ENCODE measurements around the gene BRD8.
A peak's percentile ranks its signal among the peaks of the same experiment; 100 is the strongest.

Gene BRD8

GRCh38 chr5:138096363-138096762, 82.1 kb downstream of the BRD8 start:
- H3K27me3 ChIP-seq (replicated peaks in 2 of 5; ENCODE audit: control insufficient read depth in 4 of 5, insufficient read depth in 5 of 5, low read length in 4 of 5): no peaks in the 10 kb centered on the region
- POLR2A ChIA-PET: interaction anchor here (1.2 kb wide), 1 partner anchor 18 kb away, joined by 3 read pairs; no protein-coding TSS in a partner anchor
- no CpG with 5 or more reads among the region's 2 CpGs for WGBS (ENCODE audit: insufficient coverage)

GRCh38 chr5:138095100-138095907, 83.1 kb downstream of the BRD8 start:
- Histone ChIP-seq H3K27ac (ENCODE audit: insufficient read depth in 1 of 2, low read depth in 1 of 2, low read length in 2 of 2, poor library complexity in 1 of 2, severe bottlenecking in 2 of 2) (no peak overlapping the region), H3K9me3 (ENCODE audit: control extremely low read depth in 1 of 5, control insufficient read depth in 4 of 5, insufficient read depth in 2 of 5, low read depth in 1 of 5, low read length in 4 of 5) (no peaks in the 10 kb centered on the region), H3K4me3 (ENCODE audit: control insufficient read depth in 1 of 7, extremely low read depth in 1 of 7, insufficient read depth in 4 of 7, low read depth in 2 of 7, low read length in 6 of 7) (no peak overlapping the region), H3K27me3 (replicated peaks in 2 of 5; ENCODE audit: control insufficient read depth in 4 of 5, insufficient read depth in 5 of 5, low read length in 4 of 5) (no peaks in the 10 kb centered on the region), H3K36me3 (ENCODE audit: control insufficient read depth in 4 of 4, insufficient read depth in 4 of 4, low read length in 3 of 4) (no peaks in the 10 kb centered on the region), H3K4me1 (ENCODE audit: control extremely low read depth in 1 of 4, control insufficient read depth in 4 of 4, insufficient read depth in 4 of 4, low read length in 3 of 4) (peaks cover 3 to 21% (median 19%) of the 10 kb centered on the region in 4 experiments)
- 20% methylated on average over 1 of the region's 4 CpGs for WGBS (ENCODE audit: insufficient coverage)
- DNase-seq: no peak
- POLR2A ChIA-PET: no interaction called here
- CTCF ChIA-PET: interaction anchor here (1.3 kb wide), 1 partner anchor 13 kb away, joined by 4 read pairs; no protein-coding TSS in a partner anchor

More at GRCh38 chr5:138096363-138096762, 82.1 kb downstream of the BRD8 start:
- Histone ChIP-seq H3K36me3 (ENCODE audit: control insufficient read depth in 4 of 4, insufficient read depth in 4 of 4, low read length in 3 of 4) (no peaks in the 10 kb centered on the region), H3K4me1 (ENCODE audit: control extremely low read depth in 1 of 4, control insufficient read depth in 4 of 4, insufficient read depth in 4 of 4, low read length in 3 of 4) (peaks cover 3 to 21% (median 19%) of the 10 kb centered on the region in 4 experiments), H3K4me3 (ENCODE audit: control insufficient read depth in 1 of 7, extremely low read depth in 1 of 7, insufficient read depth in 4 of 7, low read depth in 2 of 7, low read length in 6 of 7) (no peak overlapping the region), H3K9me3 (ENCODE audit: control extremely low read depth in 1 of 5, control insufficient read depth in 4 of 5, insufficient read depth in 2 of 5, low read depth in 1 of 5, low read length in 4 of 5) (no peaks in the 10 kb centered on the region), H3K27ac (ENCODE audit: insufficient read depth in 1 of 2, low read depth in 1 of 2, low read length in 2 of 2, poor library complexity in 1 of 2, severe bottlenecking in 2 of 2) (no peak overlapping the region)
- peak in 2 of 3 donors; percentile 20 to 36 for DNase-seq
- CTCF ChIA-PET: interaction anchor here (1.3 kb wide), 1 partner anchor 11 kb away, joined by 4 read pairs; no protein-coding TSS in a partner anchor

GRCh38 chr5:138093036-138093435, 85.4 kb downstream of the BRD8 start:
- POLR2A ChIA-PET: no interaction called here
- Histone ChIP-seq H3K27me3 (replicated peaks in 2 of 5; ENCODE audit: control insufficient read depth in 4 of 5, insufficient read depth in 5 of 5, low read length in 4 of 5) (no peaks in the 10 kb centered on the region), H3K36me3 (ENCODE audit: control insufficient read depth in 4 of 4, insufficient read depth in 4 of 4, low read length in 3 of 4) (no peaks in the 10 kb centered on the region), H3K27ac (ENCODE audit: insufficient read depth in 1 of 2, low read depth in 1 of 2, low read length in 2 of 2, poor library complexity in 1 of 2, severe bottlenecking in 2 of 2) (peak overlapping the region in 1 of 2 experiments; percentile 46), H3K4me3 (ENCODE audit: control insufficient read depth in 1 of 7, extremely low read depth in 1 of 7, insufficient read depth in 4 of 7, low read depth in 2 of 7, low read length in 6 of 7) (no peak overlapping the region), H3K4me1 (ENCODE audit: control extremely low read depth in 1 of 4, control insufficient read depth in 4 of 4, insufficient read depth in 4 of 4, low read length in 3 of 4) (peaks cover 3 to 21% (median 19%) of the 10 kb centered on the region in 4 experiments), H3K9me3 (ENCODE audit: control extremely low read depth in 1 of 5, control insufficient read depth in 4 of 5, insufficient read depth in 2 of 5, low read depth in 1 of 5, low read length in 4 of 5) (no peaks in the 10 kb centered on the region)
- CTCF ChIA-PET: interaction anchor here (2.3 to 6.6 kb wide), 2 partner anchors 14 to 24 kb away, joined by 5 to 72 read pairs; no protein-coding TSS in a partner anchor
- 0% methylated on average over 1 of the region's 1 CpG for WGBS (ENCODE audit: insufficient coverage)
- peak in 1 of 3 donors; percentile 23 for DNase-seq

- no peaks in the 10 kb centered on the region for H3K27me3 ChIP-seq (replicated peaks in 2 of 5; ENCODE audit: control insufficient read depth in 4 of 5, insufficient read depth in 5 of 5, low read length in 4 of 5)
- H3K36me3 ChIP-seq (ENCODE audit: control insufficient read depth in 4 of 4, insufficient read depth in 4 of 4, low read length in 3 of 4): no peaks in the 10 kb centered on the region
- DNase-seq: no peak
- POLR2A ChIA-PET: no interaction called here
- peaks cover 1 to 21% (median 18%) of the 10 kb centered on the region in 4 experiments for H3K4me1 ChIP-seq (ENCODE audit: control extremely low read depth in 1 of 4, control insufficient read depth in 4 of 4, insufficient read depth in 4 of 4, low read length in 3 of 4)
- no CpG with 5 or more reads among the region's 1 CpG for WGBS (ENCODE audit: insufficient coverage)
- CTCF ChIA-PET: interaction anchor here (1.2 to 6.6 kb wide), 3 partner anchors 8 to 23 kb away, joined by 3 to 72 read pairs (median 5); no protein-coding TSS in a partner anchor
- no peak overlapping the region for H3K27ac ChIP-seq (ENCODE audit: insufficient read depth in 1 of 2, low read depth in 1 of 2, low read length in 2 of 2, poor library complexity in 1 of 2, severe bottlenecking in 2 of 2)
- no peaks in the 10 kb centered on the region for H3K9me3 ChIP-seq (ENCODE audit: control extremely low read depth in 1 of 5, control insufficient read depth in 4 of 5, insufficient read depth in 2 of 5, low read depth in 1 of 5, low read length in 4 of 5)
- H3K4me3 ChIP-seq (ENCODE audit: control insufficient read depth in 1 of 7, extremely low read depth in 1 of 7, insufficient read depth in 4 of 7, low read depth in 2 of 7, low read length in 6 of 7): no peak overlapping the region
These were observed 86.1 kb downstream of the BRD8 start for GRCh38 chr5:138092301-138092700.

GRCh38 chr5:138091685-138092084, 86.7 kb downstream of the BRD8 start:
- DNase-seq: no peak
- ChIA-PET POLR2A (no interaction called here), CTCF (interaction anchor here (1.2 to 6.6 kb wide), 5 partner anchors 9 to 42 kb away, joined by 3 to 72 read pairs (median 5); no protein-coding TSS in a partner anchor)
- Histone ChIP-seq H3K9me3 (ENCODE audit: control extremely low read depth in 1 of 5, control insufficient read depth in 4 of 5, insufficient read depth in 2 of 5, low read depth in 1 of 5, low read length in 4 of 5) (no peaks in the 10 kb centered on the region), H3K27ac (ENCODE audit: insufficient read depth in 1 of 2, low read depth in 1 of 2, low read length in 2 of 2, poor library complexity in 1 of 2, severe bottlenecking in 2 of 2) (no peak overlapping the region), H3K27me3 (replicated peaks in 2 of 5; ENCODE audit: control insufficient read depth in 4 of 5, insufficient read depth in 5 of 5, low read length in 4 of 5) (no peaks in the 10 kb centered on the region), H3K4me3 (ENCODE audit: control insufficient read depth in 1 of 7, extremely low read depth in 1 of 7, insufficient read depth in 4 of 7, low read depth in 2 of 7, low read length in 6 of 7) (no peak overlapping the region), H3K4me1 (ENCODE audit: control extremely low read depth in 1 of 4, control insufficient read depth in 4 of 4, insufficient read depth in 4 of 4, low read length in 3 of 4) (peaks cover 0 to 21% (median 15%) of the 10 kb centered on the region in 4 experiments), H3K36me3 (ENCODE audit: control insufficient read depth in 4 of 4, insufficient read depth in 4 of 4, low read length in 3 of 4) (no peaks in the 10 kb centered on the region)
- WGBS (ENCODE audit: insufficient coverage): 97% methylated on average over 3 of the region's 4 CpGs
